Neural progenitor cell (in vitro differentiated cells): ENCODE data around the gene ZMYM4. TPM values are rescaled to one million over a fixed set of nuclear protein-coding genes. Genes with fewer than 3 reads are reported as not detected.

Experiments
- DNase-seq: peaks from one replicate; pipeline ENCODE4 v3.0.0-alpha.2; 2016; ENCODE audit warnings: low spot score
- H2AFZ ChIP-seq: fragments of 200-600 bp; sonication (generic); replicated peaks from 2 replicates; pipeline ENCODE4 v1.6.1; 2016; ENCODE audit warnings: antibody characterized with exemption
- H3F3A ChIP-seq: fragments of 200-600 bp; sonication (generic); 2 replicates; pipeline ENCODE4 v1.6.1; 2016; ENCODE audit warnings: antibody characterized with exemption, low read depth
- H3K27ac ChIP-seq: fragments of 200-600 bp; sonication (generic); 2 replicates; pipeline ENCODE4 v1.5.1; 2016; ENCODE audit warnings: mild to moderate bottlenecking
- H3K27me3 ChIP-seq: fragments of 200-600 bp; sonication (generic); 2 replicates; pipeline ENCODE4 v1.6.1; 2016; ENCODE audit warnings: mild to moderate bottlenecking, moderate library complexity
- H3K36me3 ChIP-seq: fragments of 200-600 bp; sonication (generic); 2 replicates; pipeline ENCODE4 v1.5.1; 2016
- H3K4me1 ChIP-seq: fragments of 200-600 bp; sonication (generic); 2 replicates; pipeline ENCODE4 v1.6.1; 2016; ENCODE audit warnings: mixed run types
- H3K4me2 ChIP-seq: fragments of 200-600 bp; sonication (generic); 2 replicates; pipeline ENCODE4 v1.6.1; 2016
- H3K4me3 ChIP-seq: fragments of 200-600 bp; sonication (generic); 2 replicates; pipeline ENCODE4 v1.5.1; 2016
- H3K79me2 ChIP-seq: fragments of 200-600 bp; sonication (generic); 2 replicates; pipeline ENCODE4 v1.6.1; 2016; ENCODE audit warnings: low read depth
- H3K9ac ChIP-seq: fragments of 200-600 bp; sonication (generic); 2 replicates; pipeline ENCODE4 v1.6.1; 2016
- H3K9me3 ChIP-seq: fragments of 200-600 bp; sonication (generic); 2 replicates; pipeline ENCODE4 v1.5.1; 2016; ENCODE audit warnings: low read depth
- H4K20me1 ChIP-seq: fragments of 200-600 bp; sonication (generic); 2 replicates; pipeline ENCODE4 v1.6.1; 2016; ENCODE audit warnings: low read depth
- H3K27ac Mint-ChIP-seq: 3 replicates; pipeline ENCODE4 v1.8.0; 2021; ENCODE audit warnings: mixed read lengths
- H3K27me3 Mint-ChIP-seq: 2 replicates; pipeline ENCODE4 v1.8.0; 2022; ENCODE audit warnings: low read depth, mild to moderate bottlenecking, inconsistent platforms, moderate library complexity, mixed read lengths; ENCODE audit not compliant: insufficient read depth
- H3K36me3 Mint-ChIP-seq: 3 replicates; pipeline ENCODE4 v1.8.0; 2021; ENCODE audit warnings: mixed read lengths
- H3K4me1 Mint-ChIP-seq: 3 replicates; pipeline ENCODE4 v1.8.0; 2021; ENCODE audit warnings: mixed read lengths
- H3K4me3 Mint-ChIP-seq: 3 replicates; pipeline ENCODE4 v1.8.0; 2021; ENCODE audit warnings: mild to moderate bottlenecking, moderate library complexity, mixed read lengths
- H3K9me3 Mint-ChIP-seq: 3 replicates; pipeline ENCODE4 v1.8.0; 2020; ENCODE audit warnings: mixed read lengths
- CTCF ChIP-seq: fragments of 200-600 bp; sonication (generic); IDR thresholded peaks from 2 replicates; pipeline ENCODE4 v1.5.1; 2017; ENCODE audit warnings: antibody characterized with exemption, mild to moderate bottlenecking
- EZH2 ChIP-seq: fragments of 200-600 bp; sonication (generic); IDR thresholded peaks from 2 replicates; pipeline ENCODE4 v1.6.1; 2017; ENCODE audit warnings: antibody characterized with exemption, mild to moderate bottlenecking, moderate library complexity
- EZH2phosphoT487 ChIP-seq: fragments of 200-600 bp; sonication (generic); IDR thresholded peaks from 2 replicates; pipeline ENCODE4 v1.6.1; 2017; ENCODE audit warnings: antibody characterized with exemption
- total RNA-seq: library from RNA; depleted of rRNA; stranded (reverse); fragments of >200 nt; gene quantifications from 2 replicates; pipeline ENCODE4 v1.2.3, GENCODE V29; 2015; ENCODE audit warnings: low replicate concordance

Gene ZMYM4
- total RNA-seq, 1 donor from 2014 or later: 106 TPM

GRCh38 chr1:35443768-35444518 lies 175.4 kb downstream of the ZMYM4 start:
- DNase-seq: peak; percentile 26
- H3K9me3 ChIP-seq: no peaks in the 10 kb centered on the region
- H3K36me3 ChIP-seq: peaks cover 3% of the 10 kb centered on the region
- H3K4me1 ChIP-seq: no peaks in the 10 kb centered on the region
- Mint-ChIP-seq H3K27ac (no peak overlapping the region), H3K9me3 (no peaks in the 10 kb centered on the region), H3K27me3 (peaks cover 2% of the 10 kb centered on the region), H3K4me3 (no peak overlapping the region), H3K4me1 (no peaks in the 10 kb centered on the region), H3K36me3 (peaks cover 18% of the 10 kb centered on the region)
- no peaks in the 10 kb centered on the region for H4K20me1 ChIP-seq
- no peaks in the 10 kb centered on the region for H3K79me2 ChIP-seq
- no peak overlapping the region for H3K9ac ChIP-seq
- no peak overlapping the region for H3K27ac ChIP-seq
- no peaks in the 10 kb centered on the region for H3K27me3 ChIP-seq
- TF ChIP-seq EZH2phosphoT487 (no peak), CTCF (peak; percentile 47)
- no peak overlapping the region for H3K4me3 ChIP-seq
- H2AFZ ChIP-seq: no peak overlapping the region
- H3K4me2 ChIP-seq: no peak overlapping the region
- no peaks in the 10 kb centered on the region for H3F3A ChIP-seq

DNA sequence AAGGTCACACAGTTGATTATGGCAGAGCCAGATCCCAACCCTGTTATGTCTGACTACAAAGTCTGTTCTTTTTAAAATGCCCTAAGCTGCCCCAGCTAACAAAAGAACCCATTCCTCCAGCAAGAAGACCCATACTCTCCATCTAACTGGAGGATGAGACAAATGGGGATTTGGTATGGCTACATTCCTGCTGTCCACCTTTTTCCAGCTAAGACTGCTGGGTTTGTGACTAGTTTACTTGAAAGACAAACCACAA lies 175.9 kb downstream of the ZMYM4 start:
- no peak overlapping the region for H3K27ac Mint-ChIP-seq
- Histone ChIP-seq H2AFZ (no peak overlapping the region), H3K4me3 (no peak overlapping the region), H3K79me2 (no peaks in the 10 kb centered on the region), H3K9ac (no peak overlapping the region), H3K4me2 (no peak overlapping the region), H4K20me1 (no peaks in the 10 kb centered on the region), H3K9me3 (no peaks in the 10 kb centered on the region), H3K27me3 (no peaks in the 10 kb centered on the region), H3K4me1 (no peaks in the 10 kb centered on the region), H3K36me3 (peaks cover under 1% of the 10 kb centered on the region), H3F3A (no peaks in the 10 kb centered on the region), H3K27ac (no peak overlapping the region)
- H3K4me1 Mint-ChIP-seq: no peaks in the 10 kb centered on the region
- peaks cover 14% of the 10 kb centered on the region for H3K36me3 Mint-ChIP-seq
- H3K27me3 Mint-ChIP-seq: peaks cover 2% of the 10 kb centered on the region
- no peak overlapping the region for H3K4me3 Mint-ChIP-seq
- DNase-seq: no peak
- H3K9me3 Mint-ChIP-seq: no peaks in the 10 kb centered on the region
- TF ChIP-seq CTCF (no peak), EZH2phosphoT487 (no peak), EZH2 (no peak)

DNA sequence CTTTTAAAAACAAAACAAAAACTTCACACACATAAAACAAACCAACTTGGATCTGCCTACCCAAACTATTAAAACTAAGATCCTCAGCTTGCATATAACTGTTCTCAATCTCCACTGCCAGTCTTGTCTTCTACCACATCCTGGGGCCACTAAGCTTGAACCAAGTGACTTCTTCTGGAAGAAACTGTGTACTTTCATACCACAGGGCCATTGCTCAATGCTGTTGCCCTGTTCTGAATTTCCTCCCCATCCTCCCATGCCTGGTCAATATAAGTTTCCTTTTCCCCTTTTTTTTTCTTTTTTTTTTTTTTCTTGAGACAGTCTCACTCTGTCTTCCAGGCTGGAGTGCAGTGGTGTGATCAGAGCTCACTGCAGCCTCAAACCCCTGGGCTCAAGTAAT lies 178.8 kb downstream of the ZMYM4 start:
- Histone ChIP-seq H3K9ac (no peak overlapping the region), H3K27ac (no peak overlapping the region), H2AFZ (no peak overlapping the region), H3K36me3 (no peaks in the 10 kb centered on the region), H3K9me3 (no peaks in the 10 kb centered on the region), H3F3A (peaks cover 7% of the 10 kb centered on the region), H3K79me2 (no peaks in the 10 kb centered on the region), H3K4me2 (no peak overlapping the region), H3K4me3 (no peak overlapping the region), H3K27me3 (no peaks in the 10 kb centered on the region), H4K20me1 (no peaks in the 10 kb centered on the region), H3K4me1 (no peaks in the 10 kb centered on the region)
- H3K9me3 Mint-ChIP-seq: no peaks in the 10 kb centered on the region
- no peak overlapping the region for H3K4me3 Mint-ChIP-seq
- peaks cover 8% of the 10 kb centered on the region for H3K36me3 Mint-ChIP-seq
- TF ChIP-seq CTCF (no peak), EZH2 (no peak)
- no peak overlapping the region for H3K27ac Mint-ChIP-seq
- no peak for DNase-seq
- H3K27me3 Mint-ChIP-seq: no peaks in the 10 kb centered on the region
- H3K4me1 Mint-ChIP-seq: peaks cover 4% of the 10 kb centered on the region
